Endothelial cell of umbilical vein (primary cell): ENCODE results near the gene SART1. TPM values are rescaled to one million over a fixed set of nuclear protein-coding genes. Genes with fewer than 3 reads are reported as not detected.

Source experiments
- BruUV-seq: library from RNA; stranded (reverse); fragments of 400-500 nt; replicated peaks from 2 replicates; lab custom pipeline; 2021; lab: Mats Ljungman, UMichigan
- CTCF ChIA-PET: fragments of 300-600, 350-600 bp; sonication (Branson Sonifier 250); formaldehyde crosslinking; loops from one replicate; lab custom pipeline; 2021; ENCODE audit warnings: antibody characterized with exemption, inconsistent platforms; lab: Charles Lee
- POLR2A ChIA-PET: fragments of 300-600, 350-600 bp; sonication (Branson Sonifier 250); formaldehyde crosslinking; loops from one replicate; lab custom pipeline; 2021; ENCODE audit warnings: antibody characterized with exemption, inconsistent platforms; lab: Charles Lee
- DNase-seq: peaks from one replicate; pipeline ENCODE4 v3.0.0-alpha.2; 2011; ENCODE audit warnings: low read depth, low spot score
- FAIRE-seq: peaks from 2 replicates; lab custom pipeline; 2011; peaks lifted over from hg19 to GRCh38; lab: Jason Lieb, UNC
- H2AFZ ChIP-seq: 2 replicates; pipeline ENCODE4 v1.6.0; 2012; ENCODE audit warnings: low read depth, low read length, control low read depth, inconsistent platforms
- H3K27ac ChIP-seq: 2 replicates; pipeline ENCODE4 v1.5.1; 2011; ENCODE audit warnings: low read depth, mild to moderate bottlenecking, control low read depth, low read length, moderate library complexity; ENCODE audit not compliant: insufficient read depth
- H3K27me3 ChIP-seq, 2 experiments: 2 replicates each; pipeline versions ENCODE4 v1.6.0 to v1.6.1; 2011; ENCODE audit warnings: low read length in 2 of 2, mixed read lengths in 1 of 2; ENCODE audit not compliant: control insufficient read depth in 2 of 2, insufficient read depth in 2 of 2
- H3K36me3 ChIP-seq, 2 experiments: 2 replicates in 1 of 2; 3 replicates in 1 of 2; pipeline ENCODE4 v1.5.1; 2011; ENCODE audit warnings: low read length in 2 of 2, mild to moderate bottlenecking in 1 of 2, moderate library complexity in 1 of 2; ENCODE audit not compliant: control insufficient read depth in 2 of 2, insufficient read depth in 2 of 2; ENCODE audit errors: extremely low read depth in 1 of 2
- H3K4me1 ChIP-seq: 3 replicates; pipeline ENCODE4 v1.5.1; 2011; ENCODE audit warnings: mild to moderate bottlenecking, low read length; ENCODE audit not compliant: control insufficient read depth, insufficient read depth; ENCODE audit errors: extremely low read depth
- H3K4me2 ChIP-seq: 2 replicates; pipeline ENCODE4 v1.6.1; 2011; ENCODE audit warnings: low read length, control low read depth, mixed read lengths; ENCODE audit not compliant: insufficient read depth
- H3K4me3 ChIP-seq, 3 experiments: fragments of 200-600 bp in 1 of 3; sonication (generic), shearing (Covaris generic) in 1 of 3; replicated peaks in 1 of 3; 2 replicates each; pipeline ENCODE4 v1.5.1; 2011 to 2016; ENCODE audit warnings: control low read depth in 3 of 3, low read length in 3 of 3, mild to moderate bottlenecking in 2 of 3, inconsistent platforms in 1 of 3, low read depth in 1 of 3, moderate library complexity in 1 of 3; ENCODE audit not compliant: insufficient read depth in 1 of 3
- H3K79me2 ChIP-seq: 2 replicates; pipeline ENCODE4 v1.6.0; 2012; ENCODE audit warnings: low read length, inconsistent platforms; ENCODE audit not compliant: control insufficient read depth, insufficient read depth
- H3K9ac ChIP-seq: replicated peaks from 2 replicates; pipeline ENCODE3; 2011; ENCODE audit warnings: low read length, control low read depth; ENCODE audit not compliant: insufficient read depth; ENCODE audit errors: extremely low read depth
- H3K9me1 ChIP-seq: replicated peaks from 3 replicates; pipeline ENCODE4 v1.6.0; 2011; ENCODE audit warnings: mild to moderate bottlenecking, low read length; ENCODE audit not compliant: control insufficient read depth, insufficient read depth; ENCODE audit errors: extremely low read depth
- H3K9me3 ChIP-seq: replicated peaks from 2 replicates; pipeline ENCODE4 v1.5.1; 2012; ENCODE audit warnings: low read length, inconsistent platforms; ENCODE audit not compliant: control insufficient read depth, insufficient read depth
- H4K20me1 ChIP-seq: replicated peaks from 2 replicates; pipeline ENCODE3; 2011; ENCODE audit warnings: mild to moderate bottlenecking, low read length; ENCODE audit not compliant: control insufficient read depth, insufficient read depth; ENCODE audit errors: extremely low read depth
- CTCF ChIP-seq, 2 donors: IDR thresholded peaks; 1 replicate in 1 of 2; 2 replicates in 1 of 2; pipeline ENCODE4 v1.5.1; 2011; ENCODE audit warnings: low read length in 2 of 2, mild to moderate bottlenecking in 2 of 2, moderate library complexity in 2 of 2, control low read depth in 1 of 2, inconsistent platforms in 1 of 2, low read depth in 1 of 2; ENCODE audit not compliant: insufficient read depth in 1 of 2; ENCODE audit errors: extremely low read depth in 1 of 2
- EZH2 ChIP-seq: IDR thresholded peaks from 2 replicates; pipeline ENCODE4 v1.6.1; 2012; ENCODE audit warnings: borderline replicate concordance, low read depth, mild to moderate bottlenecking, moderate library complexity, low read length, inconsistent platforms; ENCODE audit not compliant: severe bottlenecking
- FOS ChIP-seq: IDR thresholded peaks from 2 replicates; pipeline ENCODE4 v1.6.1; 2011; ENCODE audit warnings: mild to moderate bottlenecking, low read length, moderate library complexity, borderline replicate concordance; ENCODE audit not compliant: insufficient read depth
- GATA2 ChIP-seq: IDR thresholded peaks from 2 replicates; pipeline ENCODE4 v1.7.0; 2011; ENCODE audit warnings: low read depth, mild to moderate bottlenecking, moderate library complexity, mixed read lengths, low read length; ENCODE audit not compliant: insufficient read length, insufficient read depth
- JUN ChIP-seq: IDR thresholded peaks from 2 replicates; pipeline ENCODE4 v1.6.1; 2011; ENCODE audit warnings: borderline replicate concordance, low read depth; ENCODE audit not compliant: insufficient read length, insufficient read depth
- MYC ChIP-seq: IDR thresholded peaks from one replicate; pipeline ENCODE4 v1.6.1; 2011; ENCODE audit warnings: mild to moderate bottlenecking, low read depth, low read length
- POLR2A ChIP-seq: IDR thresholded peaks from 2 replicates; pipeline ENCODE4 v1.6.1; 2012; ENCODE audit warnings: low read depth, mild to moderate bottlenecking, control low read depth, low read length
- POLR2AphosphoS5 ChIP-seq: IDR thresholded peaks from 2 replicates; pipeline ENCODE4 v1.6.1; 2012; ENCODE audit warnings: low read depth, mild to moderate bottlenecking, control low read depth, low read length, moderate library complexity; ENCODE audit not compliant: insufficient read depth
- dilution Hi-C: fragments of 300-500 bp; cut with MboI; formaldehyde crosslinking; loops from one replicate; pipeline ENCODE4 v1.15.0; 2019; ENCODE audit warnings: low sequenced_read_pairs; ENCODE audit not compliant: extremely low pct_ligation_motif_present
- intact Hi-C: fragments of 100-400 bp; cut with micrococcal nuclease; formaldehyde crosslinking; loops from one replicate; pipeline ENCODE4 v1.10.0; 2022
- polyA plus RNA-seq, 4 experiments: library from polyadenylated mRNA; depleted of rRNA in 3 of 4; stranded (reverse) in 3 of 4; unstranded in 1 of 4; fragments of >200 nt; gene quantifications; 2 replicates each; pipeline versions ENCODE4 v1.2.1 to v1.2.3, GENCODE V29; 2011 to 2012; ENCODE audit warnings: missing spikeins in 1 of 4
- total RNA-seq: library from RNA; stranded (reverse); gene quantifications from 2 replicates; pipeline ENCODE4 v1.2.3, GENCODE V29; 2021
- TF ChIP-seq, protein P1 (sequence below): IDR thresholded peaks from 2 replicates; pipeline ENCODE4 v1.6.1; 2011; ENCODE audit not compliant: insufficient read depth, insufficient read length

SART1 gene
- total and polyA plus RNA-seq, 2 donors (not counting 3 experiments of a cell fraction or from before 2014, with no cell fraction given) = 21.8 to 62.7 TPM

DNA sequence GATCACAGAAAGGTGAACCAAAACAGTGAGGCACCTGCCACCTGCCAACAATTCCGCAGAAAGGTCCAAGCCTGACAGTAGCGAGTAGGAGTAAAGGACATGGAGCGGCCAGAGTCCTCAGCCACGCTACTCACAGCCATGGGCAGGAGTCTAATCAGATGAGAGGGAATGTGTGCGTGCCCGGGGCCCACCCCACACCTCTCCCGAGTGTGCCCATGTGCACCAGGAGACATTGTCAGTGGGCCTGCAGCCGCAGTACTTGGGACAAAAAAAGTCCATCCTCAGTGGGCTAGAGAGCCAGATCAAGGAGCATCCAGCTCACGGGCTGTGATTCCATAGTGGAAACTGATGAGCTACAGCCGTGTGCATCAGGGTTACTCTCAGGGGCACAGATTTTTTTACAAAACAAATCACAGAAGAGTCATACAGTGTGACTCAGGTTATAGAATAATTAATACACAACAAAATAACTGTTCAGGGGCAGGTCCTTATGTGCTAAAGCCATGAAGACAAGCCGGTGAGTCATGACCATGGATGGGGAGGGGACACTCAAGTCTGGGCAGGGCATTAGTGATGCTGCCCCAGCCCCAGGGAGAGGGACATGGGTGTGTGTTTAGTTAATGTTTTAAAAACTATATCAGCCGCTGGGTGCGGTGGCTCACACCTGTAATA lies 12.0 kb downstream of the SART1 start:
- ChIA-PET CTCF (interaction anchor here (0.7 to 1.4 kb wide), 3 partner anchors 71 to 248 kb away, joined by 3 to 7 read pairs (median 4); no protein-coding TSS in a partner anchor), POLR2A (no interaction called here)
- dilution Hi-C loops (no loop called here), intact Hi-C loops (no loop called here)
- DNase-seq (no peak), FAIRE-seq (no peak)
- Histone ChIP-seq H4K20me1 (no peaks in the 10 kb centered on the region), H3K9me3 (no peaks in the 10 kb centered on the region), H2AFZ (no peak overlapping the region), H3K27me3 (no peaks in the 10 kb centered on the region), H3K4me2 (no peak overlapping the region), H3K27ac (no peak overlapping the region), H3K9me1 (no peaks in the 10 kb centered on the region), H3K36me3 (peaks cover 7 to 39% of the 10 kb centered on the region in 2 experiments), H3K4me1 (no peaks in the 10 kb centered on the region), H3K4me3 (no peak overlapping the region), H3K9ac (no peak overlapping the region), H3K79me2 (no peaks in the 10 kb centered on the region)
- TF ChIP-seq FOS (peak; percentile 5), POLR2A (no peak)
- no TSS peak for BruUV-seq

DNA sequence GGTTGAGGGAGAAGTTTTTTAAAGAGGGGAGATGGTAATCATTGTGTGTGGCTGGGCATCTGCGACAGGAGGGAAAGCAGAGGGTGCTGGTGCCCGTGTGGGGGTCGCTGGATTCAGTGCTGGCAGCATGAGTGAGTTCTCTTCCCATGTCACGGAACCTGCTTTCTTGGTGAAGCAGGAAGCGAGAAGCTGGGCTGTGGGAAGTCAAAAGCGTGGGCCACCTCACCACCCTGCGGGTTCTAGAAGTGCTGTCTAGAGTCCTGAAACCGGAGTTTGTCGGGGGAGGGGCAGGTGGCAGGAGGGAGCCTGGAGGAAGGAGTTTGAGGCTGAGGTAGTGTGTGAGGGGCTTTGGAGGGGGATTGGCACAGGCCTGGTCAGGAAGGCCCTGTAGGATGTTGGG lies 14.2 kb downstream of the SART1 start:
- ChIA-PET POLR2A (no interaction called here), CTCF (no interaction called here)
- H4K20me1 ChIP-seq = no peaks in the 10 kb centered on the region
- H2AFZ ChIP-seq = no peak overlapping the region
- BruUV-seq = no TSS peak
- H3K4me3 ChIP-seq = no peak overlapping the region
- H3K27ac ChIP-seq = no peak overlapping the region
- H3K4me2 ChIP-seq = no peak overlapping the region
- no peak overlapping the region for H3K9ac ChIP-seq
- DNase-seq (no peak), FAIRE-seq (no peak)
- dilution Hi-C loops (no loop called here), intact Hi-C loops (no loop called here)
- H3K4me1 ChIP-seq = no peaks in the 10 kb centered on the region
- no peaks in the 10 kb centered on the region for H3K9me1 ChIP-seq
- H3K9me3 ChIP-seq = no peaks in the 10 kb centered on the region
- TF ChIP-seq CTCF (IDR thresholded peaks at IDR 0.05; ENCODE audit: extremely low read depth in 1 of 2, insufficient read depth in 1 of 2, low read depth in 1 of 2, low read length in 2 of 2) (no peak), POLR2AphosphoS5 (no peak), POLR2A (no peak), GATA2 (no peak), FOS (no peak), EZH2 (no peak), JUN (no peak), MYC (no peak)
- TF ChIP-seq, protein P1, sequence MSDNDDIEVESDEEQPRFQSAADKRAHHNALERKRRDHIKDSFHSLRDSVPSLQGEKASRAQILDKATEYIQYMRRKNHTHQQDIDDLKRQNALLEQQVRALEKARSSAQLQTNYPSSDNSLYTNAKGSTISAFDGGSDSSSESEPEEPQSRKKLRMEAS = no peak
- no peaks in the 10 kb centered on the region for H3K27me3 ChIP-seq
- H3K79me2 ChIP-seq = no peaks in the 10 kb centered on the region
- H3K36me3 ChIP-seq = peaks cover 4 to 36% of the 10 kb centered on the region in 2 experiments
